ENCODE results near the gene SLC35C1.
"Not testable (repeated sequence)": the region's sequence is repeated elsewhere in the genome, so short reads cannot be mapped to it uniquely, and the experiment has no call there.

Gene SLC35C1

DNA sequence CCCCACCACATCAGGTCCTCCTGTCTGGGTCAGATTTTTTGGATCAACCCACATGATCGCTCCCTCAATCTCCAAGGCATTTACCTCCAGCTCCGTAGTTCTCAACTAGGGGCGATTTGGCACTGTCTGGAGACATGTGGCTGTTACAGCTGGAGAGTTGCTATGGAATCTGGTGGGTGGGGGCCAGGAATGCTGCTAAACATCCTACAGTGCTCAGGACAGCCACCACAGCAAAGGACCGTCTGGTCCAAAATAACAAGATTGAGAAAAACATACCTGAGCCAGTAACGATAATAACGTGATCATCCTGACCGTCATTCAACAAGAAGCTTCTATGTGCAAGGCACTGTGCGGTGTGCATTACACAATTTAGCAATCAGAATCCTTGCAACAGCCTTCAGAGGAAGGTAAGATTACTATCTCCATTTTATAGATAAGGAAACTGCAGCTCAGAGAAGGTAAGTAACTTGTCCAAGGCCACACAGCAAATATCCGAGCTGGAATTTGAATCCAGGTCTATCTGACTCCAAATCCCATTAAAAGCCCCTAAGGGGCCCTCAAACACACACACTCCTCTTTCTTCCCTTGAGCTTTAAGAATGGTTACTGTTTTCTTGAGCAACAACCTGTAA is 28.0 kb downstream of the SLC35C1 start:
- DNase-seq (ENCODE audit: insufficient read length, low spot score) (no peak), FAIRE-seq (no peak)
- no peak for TF ChIP-seq POLR2A (IDR thresholded peaks at IDR 0.05; ENCODE audit: low read depth, low read length)

DNA sequence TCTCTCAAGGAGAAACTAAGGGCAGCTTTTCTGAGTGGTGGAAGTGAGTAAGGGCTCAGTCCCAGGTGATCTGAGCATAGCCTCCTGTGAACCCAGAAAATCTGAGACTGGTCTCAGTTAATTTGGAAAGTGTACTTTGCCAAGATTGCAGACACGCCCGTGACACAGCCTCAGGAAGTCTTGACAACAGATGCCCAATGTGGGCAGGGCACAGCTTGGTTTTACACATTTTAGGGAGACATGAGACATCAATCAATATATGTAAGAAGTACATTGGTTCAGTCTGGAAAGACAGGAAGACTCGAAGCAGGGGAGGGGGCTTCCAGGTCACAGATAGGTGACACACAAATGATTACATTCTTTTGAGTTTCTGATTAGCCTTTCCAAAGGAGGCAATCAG is 28.8 kb downstream of the SLC35C1 start:
- DNase-seq (ENCODE audit: insufficient read length, low spot score) = no peak
- no peak for FAIRE-seq
- TF ChIP-seq POLR2A (IDR thresholded peaks at IDR 0.05; ENCODE audit: low read depth, low read length) = no peak

GRCh38 chr11:45834298-45834756 is 29.4 kb downstream of the SLC35C1 start:
- DNase-seq (ENCODE audit: insufficient read length, low spot score) (no peak), FAIRE-seq (no peak)

GRCh38 chr11:45839204-45839603 is 34.3 kb downstream of the SLC35C1 start:
- DNase-seq (ENCODE audit: insufficient read length, low spot score) (no peak), FAIRE-seq (no peak)
- no peak for TF ChIP-seq POLR2A (IDR thresholded peaks at IDR 0.05; ENCODE audit: low read depth, low read length)

More at GRCh38 chr11:45834298-45834756, 29.4 kb downstream of the SLC35C1 start:
- TF ChIP-seq POLR2A (IDR thresholded peaks at IDR 0.05; ENCODE audit: low read depth, low read length) = no peak

DNA sequence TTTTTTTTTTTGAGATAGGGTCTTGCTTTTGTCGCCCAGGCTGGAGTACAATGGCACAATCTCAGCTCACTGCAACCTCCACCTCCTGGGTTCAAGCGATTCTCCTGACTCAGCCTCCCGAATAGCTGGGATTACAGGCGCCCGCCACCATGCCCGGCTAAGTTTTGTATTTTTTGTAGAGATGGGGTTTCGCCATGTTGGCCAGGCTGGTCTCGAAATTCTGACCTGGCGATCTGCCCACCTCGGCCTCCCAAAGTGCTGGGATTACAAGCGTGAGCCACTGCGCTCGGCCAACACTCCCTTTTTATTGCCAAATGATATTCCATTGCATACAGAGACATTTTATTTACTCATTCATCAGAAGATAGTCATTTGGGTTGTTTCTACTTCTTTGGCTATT is 35.3 kb downstream of the SLC35C1 start:
- DNase-seq (ENCODE audit: insufficient read length, low spot score); FAIRE-seq: not testable (repeated sequence)

GRCh38 chr11:45843158-45843924 is 38.4 kb downstream of the SLC35C1 start:
- DNase-seq (ENCODE audit: insufficient read length, low spot score) = peak; percentile 80
- no peak for TF ChIP-seq POLR2A (IDR thresholded peaks at IDR 0.05; ENCODE audit: low read depth, low read length)
- peak; percentile 69 for FAIRE-seq

DNA sequence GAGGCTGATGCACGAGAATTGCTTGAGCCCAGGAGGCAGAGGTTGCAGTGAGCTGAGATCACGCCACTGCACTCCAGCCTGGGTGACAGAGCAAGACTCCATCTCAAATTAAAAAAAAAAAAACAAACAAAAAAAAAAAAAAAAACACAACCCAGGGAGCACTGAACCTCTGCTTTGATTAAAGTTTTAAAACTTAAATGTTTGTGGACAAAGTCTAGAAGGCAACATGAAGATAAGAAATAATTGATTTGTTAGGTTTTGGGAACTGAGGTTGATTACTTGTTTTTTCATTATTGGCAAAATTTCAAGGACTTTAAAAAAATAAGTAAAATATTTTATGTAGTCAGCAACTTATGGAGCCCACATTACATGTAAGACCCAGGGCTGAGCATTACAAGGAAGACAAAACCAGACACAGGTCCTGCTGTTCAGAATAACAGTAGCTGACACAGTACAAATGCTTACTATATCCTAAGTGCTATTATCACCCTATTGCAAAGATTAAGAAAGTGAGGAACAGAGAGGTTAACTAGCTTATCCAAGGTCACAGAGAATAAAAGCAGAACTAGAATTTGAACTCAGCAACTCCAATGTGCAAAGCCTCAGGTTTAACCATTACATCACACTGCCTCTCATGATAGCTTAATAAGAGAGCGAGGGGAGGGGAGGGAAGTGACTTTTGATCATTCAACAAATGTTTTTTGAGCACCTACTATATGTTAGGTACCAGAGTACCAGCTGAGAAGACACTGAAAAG is 40.1 kb downstream of the SLC35C1 start:
- no peak for TF ChIP-seq POLR2A (IDR thresholded peaks at IDR 0.05; ENCODE audit: low read depth, low read length)
- FAIRE-seq = no peak

GRCh38 chr11:45846174-45846675 is 41.3 kb downstream of the SLC35C1 start:
- FAIRE-seq (no peak), DNase-seq (ENCODE audit: insufficient read length, low spot score) (no peak)
- no peak for TF ChIP-seq POLR2A (IDR thresholded peaks at IDR 0.05; ENCODE audit: low read depth, low read length)

More for the DNA sequence above, 40.1 kb downstream of the SLC35C1 start:
- DNase-seq (ENCODE audit: insufficient read length, low spot score) = no peak

- DNase-seq (ENCODE audit: insufficient read length, low spot score) (peak; percentile 96), FAIRE-seq (peak; percentile 53)
- TF ChIP-seq POLR2A (IDR thresholded peaks at IDR 0.05; ENCODE audit: low read depth, low read length) = peak; percentile 98
Observed at GRCh38 chr11:45846974-45847910, 42.3 kb downstream of the SLC35C1 start, which contains the start of gene CRY2. CRY2 (plus strand) TSS chr11:45847475; CDS start chr11:45847491, 16 bp downstream.

DNA sequence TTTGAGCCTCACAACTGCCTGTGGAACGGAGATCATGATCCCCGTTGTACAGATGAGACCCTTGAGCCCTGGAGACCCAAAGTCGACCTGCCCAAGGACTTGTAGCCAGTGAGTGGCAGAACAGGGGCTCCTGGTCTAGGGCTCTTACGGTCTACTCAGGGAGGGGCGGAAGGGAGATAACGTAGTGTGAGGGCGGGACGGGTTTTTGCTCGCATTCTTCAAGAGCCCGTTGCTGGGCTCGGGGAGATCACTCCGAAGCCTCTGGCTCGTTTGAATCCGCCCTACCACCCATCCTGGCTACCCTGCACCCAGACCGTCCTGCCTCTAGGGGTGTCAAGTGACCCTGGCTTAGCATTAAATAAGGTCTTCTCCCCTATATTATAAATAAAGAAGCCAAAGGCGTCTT is 43.0 kb downstream of the SLC35C1 start:
- no peak for FAIRE-seq
- TF ChIP-seq POLR2A (IDR thresholded peaks at IDR 0.05; ENCODE audit: low read depth, low read length) = no peak
- peak; percentile 49 for DNase-seq (ENCODE audit: insufficient read length, low spot score)

DNA sequence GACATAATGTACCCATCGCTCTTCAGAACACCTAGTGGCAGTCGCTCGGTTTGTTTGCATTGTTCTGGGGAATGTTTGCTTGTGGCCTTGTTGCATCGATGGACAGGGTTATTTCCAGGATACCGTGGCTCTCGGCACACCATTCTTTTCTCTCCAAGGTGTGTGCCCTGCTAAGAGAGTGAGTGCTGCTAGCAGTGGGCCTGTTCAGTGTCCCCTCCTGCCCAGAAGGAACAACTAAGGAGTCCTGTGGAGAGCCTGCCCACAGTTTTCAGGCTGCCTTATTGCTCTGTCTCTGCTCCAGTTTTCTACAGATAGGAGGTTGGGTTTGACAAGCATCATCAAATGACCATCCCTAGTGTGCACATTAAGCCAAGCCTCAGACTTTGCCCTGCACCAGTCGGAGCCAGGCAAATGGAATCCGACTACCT is 43.7 kb downstream of the SLC35C1 start:
- no peak for DNase-seq (ENCODE audit: insufficient read length, low spot score)
- FAIRE-seq = no peak
- no peak for TF ChIP-seq POLR2A (IDR thresholded peaks at IDR 0.05; ENCODE audit: low read depth, low read length)

DNA sequence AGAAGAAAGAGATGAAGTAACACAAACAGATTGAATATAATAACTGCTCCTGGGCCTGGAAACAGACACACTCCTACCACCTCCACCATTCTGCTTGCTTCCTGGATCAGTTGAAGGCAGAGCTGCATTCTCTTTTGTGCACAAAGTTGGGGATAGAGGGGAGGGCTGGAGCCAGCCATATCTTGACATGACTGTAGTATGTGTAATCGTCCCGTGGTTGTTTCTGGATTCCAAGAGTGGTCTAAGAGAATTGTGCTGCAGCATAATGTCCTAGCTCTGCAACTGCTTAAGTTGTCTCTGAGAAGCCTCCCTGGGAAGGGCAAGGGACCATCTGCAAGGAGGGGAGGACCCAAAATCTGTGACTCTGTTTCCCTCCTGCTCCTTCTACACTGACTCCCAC is 45.5 kb downstream of the SLC35C1 start:
- peak; percentile 33 for DNase-seq (ENCODE audit: insufficient read length, low spot score)
- no peak for TF ChIP-seq POLR2A (IDR thresholded peaks at IDR 0.05; ENCODE audit: low read depth, low read length)
- no peak for FAIRE-seq

DNA sequence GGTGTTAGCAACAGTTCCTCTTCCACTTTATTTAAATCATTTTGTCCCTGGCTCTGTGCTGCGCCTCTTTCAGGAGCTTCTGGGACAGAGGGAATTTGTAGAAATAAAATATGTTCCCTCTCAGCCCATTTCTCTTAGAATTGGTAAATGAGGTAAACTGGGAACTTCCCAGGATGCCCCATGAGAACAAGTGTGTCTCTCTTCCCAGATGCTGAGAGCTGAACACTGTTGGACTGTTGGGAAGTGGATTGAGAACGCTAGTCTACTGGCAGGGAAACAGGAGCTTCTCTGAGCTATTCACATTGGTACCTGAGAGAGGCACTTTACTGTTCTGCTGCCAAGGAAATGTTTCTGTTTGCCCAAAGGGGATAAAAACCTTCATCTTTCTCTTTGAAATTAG is 46.3 kb downstream of the SLC35C1 start:
- FAIRE-seq (no peak), DNase-seq (ENCODE audit: insufficient read length, low spot score) (no peak)
- no peak for TF ChIP-seq POLR2A (IDR thresholded peaks at IDR 0.05; ENCODE audit: low read depth, low read length)

All from H54 (cell line).